DMS79 treated with DMSO at 0.1 percent for 48 hours (cell line): Measurements from ENCODE around the gene ATP11C.
"Not testable (repeated sequence)": the region's sequence is repeated elsewhere in the genome, so short reads cannot be mapped to it uniquely, and the experiment has no call there.

Experiments
- DNase-seq: peaks from one replicate; lab custom pipeline; 2025; lab: John Stamatoyannopoulos, UW

The ATP11C gene

GRCh38 chrX:139924069-139924695 is 8.7 kb downstream of the ATP11C start:
- DNase-seq, result no peak

DNA sequence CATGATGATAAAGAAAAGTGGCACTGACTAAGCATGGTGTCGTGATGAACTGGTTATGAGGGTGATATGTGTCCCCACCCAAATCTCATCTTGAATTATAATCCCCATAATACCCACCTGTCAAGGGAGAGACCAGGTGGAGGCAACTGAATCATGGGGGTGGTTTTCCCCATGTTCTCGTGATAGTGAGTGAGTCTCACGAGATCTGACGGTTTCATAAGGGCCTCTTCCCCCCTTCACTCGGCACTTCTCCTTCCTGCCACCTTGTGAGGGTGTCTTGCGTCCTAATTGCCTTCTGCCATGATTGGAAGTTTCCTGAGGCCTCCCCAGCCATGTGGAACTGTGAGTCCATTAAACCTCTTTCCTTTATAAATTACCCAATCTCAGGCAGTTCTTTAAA is 11.7 kb downstream of the ATP11C start:
- DNase-seq, result not testable (repeated sequence)

GRCh38 chrX:139920316-139920715 is 12.5 kb downstream of the ATP11C start:
- DNase-seq, result no peak

DNA sequence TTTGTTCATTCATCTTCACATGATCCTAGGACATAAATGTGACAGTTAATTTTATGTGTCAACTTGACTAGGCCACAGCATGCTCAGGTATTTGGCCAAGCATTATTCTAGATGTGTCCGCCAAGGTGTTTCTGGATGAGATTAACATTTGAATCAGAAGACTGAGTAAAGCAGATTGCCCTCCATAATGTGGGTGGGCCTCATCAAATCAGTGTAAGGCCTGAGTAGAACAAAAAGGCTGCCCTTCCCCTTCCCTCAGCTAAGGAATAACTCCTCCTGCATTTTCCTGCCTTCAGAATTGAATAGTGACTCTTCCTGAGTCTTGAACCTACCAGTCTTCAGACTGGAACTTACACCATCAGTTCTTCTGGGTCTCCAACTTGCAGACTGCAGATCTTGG is 18.4 kb downstream of the ATP11C start:
- no peak for DNase-seq

GRCh38 chrX:139909712-139910111 is 23.1 kb downstream of the ATP11C start:
- DNase-seq, result no peak

DNA sequence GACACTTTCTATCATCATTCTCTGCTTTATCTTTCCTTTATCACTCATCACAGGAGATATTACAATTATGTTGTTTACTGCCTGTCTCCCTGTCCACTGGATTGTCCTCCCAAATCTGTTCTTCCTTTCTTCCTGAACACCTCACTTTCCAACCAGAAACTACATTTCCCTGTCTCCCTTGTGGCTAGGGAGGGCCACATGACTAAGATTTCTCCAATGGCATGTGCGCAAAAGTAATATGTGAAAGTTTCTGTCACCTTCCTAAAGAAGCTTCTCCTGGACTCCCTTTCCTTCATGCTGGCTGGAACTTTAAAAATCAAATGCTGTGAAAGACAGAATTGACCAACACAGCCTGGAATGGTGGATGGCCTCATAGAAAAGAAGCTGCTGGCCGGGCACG is 25.8 kb downstream of the ATP11C start:
- no peak for DNase-seq

GRCh38 chrX:139905743-139906142 is 27.1 kb downstream of the ATP11C start:
- no peak for DNase-seq

DNA sequence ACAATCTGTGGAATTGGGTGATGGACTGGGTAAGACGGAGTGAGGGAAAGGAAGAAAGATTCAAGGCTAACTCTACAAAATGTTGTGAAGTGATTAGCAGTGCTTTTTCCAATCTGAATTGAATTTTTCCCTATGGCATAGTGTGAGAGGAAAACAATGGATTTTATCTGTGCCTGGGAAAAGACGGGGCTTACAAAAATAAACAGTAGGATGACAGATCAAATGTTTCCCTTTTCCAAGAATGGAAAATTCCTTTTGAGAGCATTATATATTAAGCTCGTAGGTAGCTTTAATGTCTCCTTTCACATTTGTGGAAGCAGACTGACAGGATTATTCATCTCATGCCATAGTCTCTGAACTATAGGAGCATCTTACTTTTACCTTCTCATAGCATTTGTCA is 27.8 kb downstream of the ATP11C start:
- DNase-seq, result no peak

- DNase-seq, result no peak
These were observed 29.6 kb downstream of the ATP11C start for GRCh38 chrX:139903210-139903609.

DNA sequence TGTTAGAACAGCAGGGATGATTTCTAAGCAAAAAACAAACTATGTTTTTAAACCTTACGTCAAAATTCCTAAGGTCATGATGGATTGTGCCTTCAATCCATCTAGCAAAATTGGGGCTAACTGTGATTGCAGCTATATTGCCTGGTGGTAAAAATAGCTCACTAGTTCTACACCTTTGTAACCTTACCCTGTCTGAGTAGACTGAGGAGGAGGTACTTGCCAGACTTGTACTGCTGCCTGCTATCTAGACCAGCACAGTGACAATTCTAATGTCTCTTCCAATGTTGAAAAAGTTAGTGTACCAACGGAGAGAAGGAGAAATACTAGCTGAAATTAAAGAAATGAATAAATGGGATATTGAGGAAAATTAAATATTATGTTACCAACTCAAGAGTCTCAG is 30.3 kb downstream of the ATP11C start:
- DNase-seq, result no peak

GRCh38 chrX:139898334-139898733 is 34.5 kb downstream of the ATP11C start:
- no peak for DNase-seq

- DNase-seq, result no peak
These were observed 40.3 kb downstream of the ATP11C start for GRCh38 chrX:139892512-139892911.

- no peak for DNase-seq
These were observed 41.7 kb downstream of the ATP11C start for GRCh38 chrX:139890991-139891700.

DNA sequence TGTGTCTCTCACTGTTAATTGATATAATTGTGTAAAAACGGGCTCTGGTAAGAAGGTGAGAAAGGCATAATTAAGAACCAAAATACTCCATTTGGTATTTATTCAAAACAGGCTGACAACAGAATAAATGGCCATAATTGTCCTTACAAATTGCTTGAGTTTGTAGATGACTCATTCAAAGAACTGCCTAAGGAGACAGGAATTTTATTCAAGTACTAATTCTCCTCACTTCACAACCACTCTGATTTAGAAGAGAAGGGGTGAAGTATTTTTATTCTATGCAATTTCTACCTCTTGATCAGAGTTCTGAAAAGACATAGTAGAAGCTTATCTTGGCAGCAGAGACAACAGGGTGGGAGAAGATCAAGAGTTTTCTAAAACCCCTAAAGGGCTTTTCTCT is 43.1 kb downstream of the ATP11C start:
- peak; percentile 14 for DNase-seq

DNA sequence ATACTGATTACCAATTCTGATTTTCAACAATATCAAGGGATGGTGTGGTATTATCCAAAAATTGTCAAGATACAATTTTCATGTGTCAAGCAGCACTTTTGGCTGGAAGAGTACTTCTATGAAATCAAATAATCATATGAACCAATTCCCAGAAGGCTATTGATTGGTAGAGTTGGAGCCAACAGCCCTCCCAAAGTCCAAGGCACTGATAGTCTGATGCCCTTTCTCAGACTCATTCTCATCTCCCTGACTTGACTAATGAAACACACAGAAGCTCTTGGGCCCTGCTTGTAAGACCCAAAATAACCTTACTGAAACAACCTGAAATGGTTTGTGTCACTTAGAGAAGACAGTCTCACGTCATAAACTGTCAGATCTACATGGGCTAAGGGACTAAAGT is 48.9 kb downstream of the ATP11C start:
- no peak for DNase-seq

DNA sequence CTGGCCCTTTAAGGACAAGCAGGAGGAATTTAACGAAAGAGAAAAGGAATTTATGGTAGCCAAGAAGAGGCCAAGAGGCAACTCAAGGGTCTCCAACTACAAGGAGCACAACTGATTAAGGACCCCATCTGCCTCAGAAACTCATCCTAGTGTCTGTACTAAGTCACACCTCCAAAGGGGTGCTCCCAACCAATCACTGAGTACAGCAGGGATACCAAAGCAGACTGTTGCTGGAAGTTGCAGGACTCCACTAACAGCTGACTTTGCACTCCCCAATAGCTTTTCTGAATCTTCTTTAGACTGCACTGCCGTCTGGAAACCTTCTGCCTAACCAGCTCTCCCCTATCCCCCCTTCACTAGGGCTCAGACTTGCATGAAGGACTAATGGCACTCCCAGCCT is 50.6 kb downstream of the ATP11C start:
- DNase-seq, result no peak

DNA sequence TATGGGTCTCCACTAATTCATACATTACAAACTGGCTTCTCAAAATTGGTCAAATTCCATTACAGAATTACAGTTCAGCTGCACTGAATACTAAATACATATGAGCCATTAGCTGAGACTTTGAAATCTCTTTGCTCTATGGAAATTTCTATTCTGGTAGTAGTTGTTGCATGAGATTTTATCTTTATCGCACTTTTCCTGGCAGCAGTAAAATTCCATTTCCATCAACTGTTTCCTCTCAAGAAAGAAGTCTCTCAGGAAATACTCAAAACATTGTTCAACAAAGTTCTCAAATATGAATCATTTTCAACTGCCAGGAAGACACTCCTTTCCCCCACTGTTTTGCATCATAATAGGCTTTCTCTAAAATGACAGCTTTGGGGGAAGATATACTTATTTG is 51.3 kb downstream of the ATP11C start:
- DNase-seq, result no peak

DNA sequence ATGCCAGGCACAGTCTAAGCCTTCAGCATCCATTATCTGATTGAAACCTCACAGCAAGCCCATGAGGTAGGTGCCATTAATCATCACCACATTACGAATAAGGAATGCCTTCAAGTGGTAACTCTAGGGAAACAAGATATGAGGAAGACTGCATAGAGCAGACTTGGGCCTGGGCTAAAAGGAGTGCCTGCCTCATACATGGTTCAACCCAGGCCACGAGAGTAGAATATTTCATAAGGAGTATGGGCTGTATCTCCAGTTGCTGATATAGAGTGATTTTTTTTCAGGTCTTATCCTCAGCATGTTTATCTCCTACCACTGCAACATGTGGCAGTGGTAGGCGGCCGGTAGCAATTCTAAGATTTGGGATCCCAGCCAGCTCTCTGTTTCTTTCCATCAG is 51.7 kb downstream of the ATP11C start:
- DNase-seq, result no peak

GRCh38 chrX:139877710-139878414 is 55.0 kb downstream of the ATP11C start:
- DNase-seq, result no peak

DNA sequence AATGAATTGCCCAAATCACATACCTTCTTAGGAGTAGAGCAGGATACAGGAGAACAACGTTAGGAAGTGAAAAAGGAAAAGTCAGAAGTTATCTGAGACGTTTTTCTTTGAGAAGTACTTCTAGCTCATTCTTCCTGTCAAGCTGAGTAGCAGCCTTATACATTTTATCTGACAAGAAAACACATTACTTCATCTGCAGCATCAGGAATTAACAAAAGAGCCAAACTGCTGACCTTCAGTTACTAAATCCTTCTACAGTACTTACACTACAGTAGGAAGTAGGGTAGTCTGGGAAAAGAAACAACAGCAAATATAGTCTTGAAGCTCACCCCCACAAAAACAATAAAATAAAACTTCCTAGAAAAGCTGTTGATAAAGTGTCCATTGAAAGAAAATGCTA is 57.0 kb downstream of the ATP11C start:
- no peak for DNase-seq

GRCh38 chrX:139869796-139870195 is 63.1 kb downstream of the ATP11C start:
- DNase-seq, result no peak

GRCh38 chrX:139864640-139865039 is 68.2 kb downstream of the ATP11C start:
- DNase-seq, result no peak

DNA sequence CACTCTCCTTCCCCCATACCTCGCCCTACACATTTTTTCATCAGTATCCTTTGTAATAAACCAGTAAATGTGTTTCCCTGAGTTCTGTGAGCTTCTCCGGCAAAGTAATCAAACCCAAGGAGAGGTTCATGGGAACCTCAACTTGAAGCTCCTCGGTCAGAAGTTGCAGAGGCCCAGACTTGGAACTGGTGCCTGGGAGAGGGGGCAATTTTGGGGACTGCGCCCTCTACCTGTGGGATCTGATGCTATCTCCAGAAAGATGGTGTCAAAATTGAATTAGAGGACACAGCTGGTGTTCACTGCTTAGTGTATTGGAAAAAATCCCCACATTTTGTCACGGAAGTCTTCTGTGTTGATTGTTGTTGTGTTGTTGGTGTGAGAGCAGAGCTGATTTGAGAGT is 70.6 kb downstream of the ATP11C start:
- DNase-seq, result no peak
